GM18505 (cell line): ENCODE data around the gene STK39.

ENCODE experiments used
- ATAC-seq: cut with Tn5 transposase; IDR thresholded peaks from one replicate; pipeline ENCODE4 v1.9.1; 2021; ENCODE audit not compliant: unreplicated experiment
- POLR2A ChIP-seq: IDR thresholded peaks from 4 replicates; pipeline ENCODE4 v1.6.1; 2011; ENCODE audit warnings: borderline replicate concordance; ENCODE audit not compliant: insufficient read depth, insufficient read length; ENCODE audit errors: extremely low read depth

Gene STK39

DNA sequence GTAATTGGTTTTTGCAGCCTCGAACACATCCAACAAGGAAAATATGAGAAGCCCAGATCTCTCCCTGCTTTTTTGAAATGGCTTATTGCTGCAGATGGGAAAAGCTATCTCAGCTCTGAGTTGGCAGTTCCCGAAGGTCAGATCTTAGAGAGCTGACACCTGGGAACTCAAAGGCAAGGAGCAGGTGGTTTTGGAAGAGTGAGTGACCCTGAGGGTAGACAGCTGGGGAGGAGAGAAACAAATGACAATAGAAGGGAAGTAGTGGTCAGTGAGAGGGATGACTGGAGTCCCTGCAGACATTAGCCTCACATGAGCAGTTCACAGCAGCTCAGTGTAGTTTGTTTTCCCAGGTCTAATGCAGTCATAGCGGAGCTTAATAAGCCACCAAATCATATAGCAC, 317.9 kb downstream of the STK39 start:
- ATAC-seq: no peak
- TF ChIP-seq POLR2A: no peak

DNA sequence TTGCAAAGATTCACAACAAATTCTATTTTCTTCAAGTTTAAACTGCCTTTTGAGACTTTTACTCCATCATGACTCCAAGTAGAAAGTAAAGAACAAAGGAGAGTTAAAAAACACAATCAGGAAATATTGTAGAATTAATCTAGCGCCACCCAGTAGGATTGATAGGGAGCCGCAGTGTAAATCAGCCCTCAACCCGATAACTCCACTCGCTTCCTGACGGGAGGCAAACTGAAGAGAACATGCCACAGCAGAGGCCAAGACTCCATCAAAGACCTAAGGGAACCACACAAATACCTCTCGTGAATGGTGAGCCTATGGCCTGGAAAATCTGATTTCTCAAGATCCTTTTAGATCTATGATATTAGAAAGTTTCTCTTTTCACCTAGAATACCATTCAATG, 319.0 kb downstream of the STK39 start:
- TF ChIP-seq POLR2A: no peak
- ATAC-seq: no peak

DNA sequence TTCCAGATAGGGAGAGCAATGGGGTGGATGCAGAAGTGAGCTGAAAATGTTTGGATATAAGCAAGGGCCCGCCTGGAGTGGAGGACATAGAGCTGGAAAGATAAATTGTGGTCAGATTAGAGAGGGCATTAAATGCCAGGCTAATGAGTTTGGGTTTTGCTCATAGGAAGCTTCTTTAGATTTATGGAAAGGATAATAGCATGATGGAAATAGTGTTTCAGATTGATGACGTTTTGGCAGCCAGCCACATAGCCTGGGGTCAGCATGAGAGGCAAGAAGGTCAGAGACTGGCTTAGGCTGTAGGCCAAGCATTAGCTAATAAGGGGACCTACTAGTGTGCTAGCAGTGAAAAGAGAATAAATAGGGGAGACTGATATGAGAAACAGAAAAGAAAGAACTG, 321.6 kb downstream of the STK39 start:
- no peak for ATAC-seq
- no peak for TF ChIP-seq POLR2A

DNA sequence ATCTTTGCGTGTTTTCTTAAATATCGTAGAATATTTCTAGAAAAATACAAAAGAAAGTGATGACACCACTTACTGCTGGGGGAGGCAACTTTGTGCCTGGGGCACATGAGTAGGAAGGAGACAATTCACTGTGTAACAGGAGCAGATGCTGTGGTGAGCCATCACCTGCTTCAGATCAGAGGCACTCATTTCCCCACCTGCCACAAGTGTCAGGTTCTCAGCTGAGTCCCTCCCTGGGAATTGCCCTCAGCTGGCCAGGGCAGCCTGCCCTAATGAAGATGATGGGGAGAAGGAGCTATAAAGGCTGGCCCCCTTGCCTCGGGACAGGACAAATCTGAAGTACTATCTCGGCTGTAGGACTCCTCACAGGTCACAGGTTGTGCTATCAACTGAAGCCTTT, 322.8 kb downstream of the STK39 start:
- TF ChIP-seq POLR2A: no peak
- ATAC-seq: no peak

DNA sequence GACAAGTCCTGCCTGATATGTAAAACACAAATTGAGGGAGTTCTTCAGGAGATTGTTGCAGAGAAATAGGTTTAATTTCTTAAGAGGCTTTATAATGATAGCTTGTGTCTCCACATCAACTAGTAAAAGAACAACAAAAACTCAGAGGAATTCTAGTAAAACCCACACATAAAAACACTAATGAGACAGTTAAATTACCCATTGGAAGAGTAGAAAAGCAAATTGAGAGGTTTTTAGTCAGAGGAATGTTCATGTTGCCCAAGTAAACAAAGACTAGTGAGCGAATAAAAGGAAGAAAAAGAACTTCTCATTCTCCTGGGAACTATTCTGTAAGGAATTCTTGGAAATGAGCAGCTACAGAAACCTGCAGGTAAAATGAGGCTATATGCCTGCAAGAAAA, 330.6 kb downstream of the STK39 start:
- no peak for TF ChIP-seq POLR2A
- ATAC-seq: no peak

DNA sequence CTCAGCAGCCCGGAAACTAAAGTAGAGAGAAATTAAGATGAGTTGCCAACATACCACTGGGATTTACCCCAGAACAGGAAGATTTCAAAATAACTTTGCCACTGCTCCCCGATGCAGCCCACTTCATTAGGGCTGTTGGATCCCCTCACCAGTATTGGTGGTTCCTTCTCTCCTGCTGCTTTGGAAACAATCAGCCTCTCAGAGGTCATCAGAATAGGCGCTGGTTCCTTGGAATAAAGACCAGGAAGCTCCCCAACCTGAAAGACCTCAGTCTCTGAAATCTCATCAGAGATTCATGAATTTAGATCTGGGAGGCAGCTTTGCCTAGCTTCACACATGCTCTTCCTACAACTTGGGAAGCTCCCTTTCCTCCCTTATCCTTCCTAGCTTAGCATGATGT, 332.4 kb downstream of the STK39 start:
- no peak for ATAC-seq
- no peak for TF ChIP-seq POLR2A

DNA sequence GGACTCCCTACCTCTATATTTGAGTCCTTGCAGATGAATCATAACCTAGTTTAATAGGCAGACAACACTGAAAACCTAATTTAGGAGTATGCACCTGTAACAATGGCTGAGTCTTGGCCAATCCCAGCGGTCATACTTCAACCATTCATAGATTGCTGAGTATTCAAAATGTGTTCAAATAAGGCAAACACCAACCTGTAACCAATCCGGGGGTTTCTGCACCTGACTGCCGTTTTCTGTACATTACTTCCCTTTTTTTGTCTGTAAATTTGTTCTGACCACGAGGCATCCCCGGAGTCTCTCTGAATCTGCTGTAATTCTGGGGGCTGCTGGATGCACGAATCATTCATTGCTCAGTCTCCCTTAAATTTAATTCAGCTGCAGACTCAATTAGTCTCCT, 338.6 kb downstream of the STK39 start:
- no peak for ATAC-seq
- TF ChIP-seq POLR2A: no peak

DNA sequence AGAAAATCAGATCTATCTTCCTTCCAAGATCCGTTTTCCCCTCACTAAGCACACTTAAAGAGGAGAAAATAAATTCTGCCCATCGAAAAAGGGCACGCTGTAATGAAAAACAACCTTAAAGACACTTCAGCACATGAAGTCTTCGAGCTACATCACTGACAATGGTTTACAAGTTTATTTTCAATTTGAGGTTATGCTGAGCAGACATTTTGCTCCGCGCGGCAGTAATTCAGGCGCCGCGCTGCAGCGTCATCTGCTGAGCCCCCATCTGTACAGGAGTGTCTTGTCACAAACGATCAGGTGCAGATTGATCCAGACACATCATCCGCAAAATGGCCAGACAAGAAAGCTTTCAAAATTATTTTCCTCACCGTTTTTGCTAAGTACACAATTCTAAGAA, 341.7 kb downstream of the STK39 start:
- ATAC-seq: no peak
- no peak for TF ChIP-seq POLR2A
